H1 (cell line): Measurements from ENCODE around the gene PI4KA. TPM values are rescaled to one million over a fixed set of nuclear protein-coding genes. Genes with fewer than 3 reads are reported as not detected.

Experiments
- BCL11A ChIP-seq, 2 experiments: IDR thresholded peaks; one replicate each; pipeline ENCODE4 v1.6.1; 2011; ENCODE audit warnings: low read depth in 2 of 2, low read length in 2 of 2, mild to moderate bottlenecking in 2 of 2
- CTBP2 ChIP-seq: IDR thresholded peaks from 2 replicates; pipeline ENCODE4 v1.7.0; 2011; ENCODE audit warnings: borderline replicate concordance, mild to moderate bottlenecking, moderate library complexity, mixed read lengths, low read length; ENCODE audit not compliant: insufficient read depth, insufficient read length
- EGR1 ChIP-seq: IDR thresholded peaks from 2 replicates; pipeline ENCODE4 v1.6.1; 2011; ENCODE audit warnings: low read depth, low read length, borderline replicate concordance
- EZH2 ChIP-seq: fragments of 200-600 bp; sonication (generic); IDR thresholded peaks from 2 replicates; pipeline ENCODE4 v1.7.1; 2012; ENCODE audit warnings: low read depth, mild to moderate bottlenecking, moderate library complexity, low read length, inconsistent platforms; ENCODE audit not compliant: severe bottlenecking
- HDAC2 ChIP-seq, 2 experiments: fragments of 300-600 bp in 1 of 2; sonication (generic) in 1 of 2; IDR thresholded peaks; 2 replicates each; pipeline ENCODE4 v1.6.1; 2011 to 2012; ENCODE audit warnings: low read depth in 2 of 2, low read length in 2 of 2, mild to moderate bottlenecking in 2 of 2, moderate library complexity in 2 of 2, borderline replicate concordance in 1 of 2, inconsistent platforms in 1 of 2
- NANOG ChIP-seq: IDR thresholded peaks from 2 replicates; pipeline ENCODE4 v1.6.1; 2011; ENCODE audit warnings: low read length, low read depth, mild to moderate bottlenecking, inconsistent platforms; ENCODE audit not compliant: insufficient read depth, poor library complexity, severe bottlenecking
- SIN3A ChIP-seq, 2 experiments: IDR thresholded peaks in 1 of 2; conservative IDR thresholded peaks in 1 of 2; 2 replicates each; pipeline ENCODE4 v1.6.1; 2011 to 2012; ENCODE audit warnings: low read length in 2 of 2, improper control_type of control experiment in 1 of 2, low read depth in 1 of 2, mild to moderate bottlenecking in 1 of 2
- polyA plus RNA-seq, 7 experiments: library from polyadenylated mRNA; depleted of rRNA in 3 of 7; stranded (reverse) in 5 of 7; unstranded in 2 of 7; fragments of >200 nt in 5 of 7; fragments of 200-250 nt in 2 of 7; gene quantifications; 1 replicate in 5 of 7; 2 replicates in 1 of 7; 4 replicates in 1 of 7; pipeline versions ENCODE4 v1.2.1 to v1.2.3, GENCODE V29; 2011 to 2013; ENCODE audit warnings: missing spikeins in 2 of 7, mixed read lengths in 2 of 7
- total RNA-seq: library from RNA; stranded (reverse); fragmentation: NEBNext Ultra II Directional; extraction: Animal tissue kit (Norgen Biotek cat#: 25700); gene quantifications from 2 replicates; pipeline ENCODE4 v1.2.1, GENCODE V29; 2021
- TF ChIP-seq, protein P1 (sequence below): fragments of 300-600 bp; sonication (generic); IDR thresholded peaks from 2 replicates; pipeline ENCODE4 v1.7.1; 2012; ENCODE audit warnings: low read length, moderate library complexity, mild to moderate bottlenecking, inconsistent platforms; ENCODE audit not compliant: insufficient replicate concordance
- TF ChIP-seq, protein P2 (sequence below): IDR thresholded peaks from 2 replicates; pipeline ENCODE4 v1.6.1; 2011; ENCODE audit warnings: low read depth, mild to moderate bottlenecking, low read length; ENCODE audit not compliant: insufficient read depth

Gene PI4KA
- total and polyA plus RNA-seq, 2 of the 8 experiments (the other 6 are each of a cell fraction or from before 2014, with no cell fraction given): 22.5 to 37.7 TPM

DNA sequence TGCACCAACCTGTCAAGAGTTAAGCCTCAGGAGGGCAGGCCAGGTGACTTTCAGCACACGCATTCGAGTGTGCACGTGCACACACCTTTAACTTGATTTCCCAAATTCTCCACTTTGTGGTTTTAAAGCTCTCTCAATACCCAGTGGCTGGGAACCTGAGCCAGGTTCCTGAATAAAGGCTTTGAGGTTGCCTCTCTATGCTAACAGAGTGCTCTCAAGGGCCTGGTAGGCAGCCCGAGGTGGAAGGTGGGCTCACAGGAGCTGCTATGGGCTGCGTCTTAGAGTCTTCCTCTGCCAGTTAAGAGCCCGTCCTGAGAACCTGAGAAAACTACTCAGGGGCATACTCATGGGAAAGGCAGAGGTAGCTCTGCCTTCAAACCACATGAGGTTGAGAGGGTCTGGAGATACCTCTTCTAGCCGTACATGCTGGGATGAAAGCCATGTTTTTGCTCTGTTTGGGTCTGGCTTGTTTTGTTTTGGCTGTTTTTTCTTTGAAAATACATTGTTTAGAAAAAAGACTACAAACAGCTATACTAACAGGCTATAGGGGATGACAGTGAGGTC, 96.3 kb downstream of the PI4KA start (continued):
- TF ChIP-seq, protein P1, sequence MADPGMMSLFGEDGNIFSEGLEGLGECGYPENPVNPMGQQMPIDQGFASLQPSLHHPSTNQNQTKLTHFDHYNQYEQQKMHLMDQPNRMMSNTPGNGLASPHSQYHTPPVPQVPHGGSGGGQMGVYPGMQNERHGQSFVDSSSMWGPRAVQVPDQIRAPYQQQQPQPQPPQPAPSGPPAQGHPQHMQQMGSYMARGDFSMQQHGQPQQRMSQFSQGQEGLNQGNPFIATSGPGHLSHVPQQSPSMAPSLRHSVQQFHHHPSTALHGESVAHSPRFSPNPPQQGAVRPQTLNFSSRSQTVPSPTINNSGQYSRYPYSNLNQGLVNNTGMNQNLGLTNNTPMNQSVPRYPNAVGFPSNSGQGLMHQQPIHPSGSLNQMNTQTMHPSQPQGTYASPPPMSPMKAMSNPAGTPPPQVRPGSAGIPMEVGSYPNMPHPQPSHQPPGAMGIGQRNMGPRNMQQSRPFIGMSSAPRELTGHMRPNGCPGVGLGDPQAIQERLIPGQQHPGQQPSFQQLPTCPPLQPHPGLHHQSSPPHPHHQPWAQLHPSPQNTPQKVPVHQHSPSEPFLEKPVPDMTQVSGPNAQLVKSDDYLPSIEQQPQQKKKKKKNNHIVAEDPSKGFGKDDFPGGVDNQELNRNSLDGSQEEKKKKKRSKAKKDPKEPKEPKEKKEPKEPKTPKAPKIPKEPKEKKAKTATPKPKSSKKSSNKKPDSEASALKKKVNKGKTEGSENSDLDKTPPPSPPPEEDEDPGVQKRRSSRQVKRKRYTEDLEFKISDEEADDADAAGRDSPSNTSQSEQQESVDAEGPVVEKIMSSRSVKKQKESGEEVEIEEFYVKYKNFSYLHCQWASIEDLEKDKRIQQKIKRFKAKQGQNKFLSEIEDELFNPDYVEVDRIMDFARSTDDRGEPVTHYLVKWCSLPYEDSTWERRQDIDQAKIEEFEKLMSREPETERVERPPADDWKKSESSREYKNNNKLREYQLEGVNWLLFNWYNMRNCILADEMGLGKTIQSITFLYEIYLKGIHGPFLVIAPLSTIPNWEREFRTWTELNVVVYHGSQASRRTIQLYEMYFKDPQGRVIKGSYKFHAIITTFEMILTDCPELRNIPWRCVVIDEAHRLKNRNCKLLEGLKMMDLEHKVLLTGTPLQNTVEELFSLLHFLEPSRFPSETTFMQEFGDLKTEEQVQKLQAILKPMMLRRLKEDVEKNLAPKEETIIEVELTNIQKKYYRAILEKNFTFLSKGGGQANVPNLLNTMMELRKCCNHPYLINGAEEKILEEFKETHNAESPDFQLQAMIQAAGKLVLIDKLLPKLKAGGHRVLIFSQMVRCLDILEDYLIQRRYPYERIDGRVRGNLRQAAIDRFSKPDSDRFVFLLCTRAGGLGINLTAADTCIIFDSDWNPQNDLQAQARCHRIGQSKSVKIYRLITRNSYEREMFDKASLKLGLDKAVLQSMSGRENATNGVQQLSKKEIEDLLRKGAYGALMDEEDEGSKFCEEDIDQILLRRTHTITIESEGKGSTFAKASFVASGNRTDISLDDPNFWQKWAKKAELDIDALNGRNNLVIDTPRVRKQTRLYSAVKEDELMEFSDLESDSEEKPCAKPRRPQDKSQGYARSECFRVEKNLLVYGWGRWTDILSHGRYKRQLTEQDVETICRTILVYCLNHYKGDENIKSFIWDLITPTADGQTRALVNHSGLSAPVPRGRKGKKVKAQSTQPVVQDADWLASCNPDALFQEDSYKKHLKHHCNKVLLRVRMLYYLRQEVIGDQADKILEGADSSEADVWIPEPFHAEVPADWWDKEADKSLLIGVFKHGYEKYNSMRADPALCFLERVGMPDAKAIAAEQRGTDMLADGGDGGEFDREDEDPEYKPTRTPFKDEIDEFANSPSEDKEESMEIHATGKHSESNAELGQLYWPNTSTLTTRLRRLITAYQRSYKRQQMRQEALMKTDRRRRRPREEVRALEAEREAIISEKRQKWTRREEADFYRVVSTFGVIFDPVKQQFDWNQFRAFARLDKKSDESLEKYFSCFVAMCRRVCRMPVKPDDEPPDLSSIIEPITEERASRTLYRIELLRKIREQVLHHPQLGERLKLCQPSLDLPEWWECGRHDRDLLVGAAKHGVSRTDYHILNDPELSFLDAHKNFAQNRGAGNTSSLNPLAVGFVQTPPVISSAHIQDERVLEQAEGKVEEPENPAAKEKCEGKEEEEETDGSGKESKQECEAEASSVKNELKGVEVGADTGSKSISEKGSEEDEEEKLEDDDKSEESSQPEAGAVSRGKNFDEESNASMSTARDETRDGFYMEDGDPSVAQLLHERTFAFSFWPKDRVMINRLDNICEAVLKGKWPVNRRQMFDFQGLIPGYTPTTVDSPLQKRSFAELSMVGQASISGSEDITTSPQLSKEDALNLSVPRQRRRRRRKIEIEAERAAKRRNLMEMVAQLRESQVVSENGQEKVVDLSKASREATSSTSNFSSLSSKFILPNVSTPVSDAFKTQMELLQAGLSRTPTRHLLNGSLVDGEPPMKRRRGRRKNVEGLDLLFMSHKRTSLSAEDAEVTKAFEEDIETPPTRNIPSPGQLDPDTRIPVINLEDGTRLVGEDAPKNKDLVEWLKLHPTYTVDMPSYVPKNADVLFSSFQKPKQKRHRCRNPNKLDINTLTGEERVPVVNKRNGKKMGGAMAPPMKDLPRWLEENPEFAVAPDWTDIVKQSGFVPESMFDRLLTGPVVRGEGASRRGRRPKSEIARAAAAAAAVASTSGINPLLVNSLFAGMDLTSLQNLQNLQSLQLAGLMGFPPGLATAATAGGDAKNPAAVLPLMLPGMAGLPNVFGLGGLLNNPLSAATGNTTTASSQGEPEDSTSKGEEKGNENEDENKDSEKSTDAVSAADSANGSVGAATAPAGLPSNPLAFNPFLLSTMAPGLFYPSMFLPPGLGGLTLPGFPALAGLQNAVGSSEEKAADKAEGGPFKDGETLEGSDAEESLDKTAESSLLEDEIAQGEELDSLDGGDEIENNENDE: no peak
- TF ChIP-seq NANOG: no peak
- no peak for TF ChIP-seq EZH2
- no peak for TF ChIP-seq EGR1
- TF ChIP-seq, protein P2, sequence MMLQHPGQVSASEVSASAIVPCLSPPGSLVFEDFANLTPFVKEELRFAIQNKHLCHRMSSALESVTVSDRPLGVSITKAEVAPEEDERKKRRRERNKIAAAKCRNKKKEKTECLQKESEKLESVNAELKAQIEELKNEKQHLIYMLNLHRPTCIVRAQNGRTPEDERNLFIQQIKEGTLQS: no peak
- no peak for TF ChIP-seq HDAC2 (IDR thresholded peaks at IDR 0.05; ENCODE audit: borderline replicate concordance in 1 of 2, low read depth in 2 of 2, low read length in 2 of 2)
- TF ChIP-seq CTBP2: no peak
- no peak for TF ChIP-seq BCL11A (IDR thresholded peaks at IDR 0.05; ENCODE audit: low read depth in 2 of 2, low read length in 2 of 2)
- no peak for TF ChIP-seq SIN3A (conservative IDR thresholded peaks at IDR 0.05 in 1 of 2, IDR thresholded peaks at IDR 0.05 in 1 of 2; ENCODE audit: low read depth in 1 of 2, low read length in 2 of 2)
